NT2/D1 (cell line): ENCODE data around the gene HP.

Experiments used
- YY1 ChIP-seq: IDR thresholded peaks from 2 replicates; pipeline ENCODE4 v1.6.1; 2011; ENCODE audit not compliant: insufficient read length, insufficient read depth
- ZNF274 ChIP-seq: IDR thresholded peaks from 2 replicates; pipeline ENCODE4 v1.6.1; 2011; ENCODE audit warnings: mild to moderate bottlenecking, low read depth, low read length

DNA sequence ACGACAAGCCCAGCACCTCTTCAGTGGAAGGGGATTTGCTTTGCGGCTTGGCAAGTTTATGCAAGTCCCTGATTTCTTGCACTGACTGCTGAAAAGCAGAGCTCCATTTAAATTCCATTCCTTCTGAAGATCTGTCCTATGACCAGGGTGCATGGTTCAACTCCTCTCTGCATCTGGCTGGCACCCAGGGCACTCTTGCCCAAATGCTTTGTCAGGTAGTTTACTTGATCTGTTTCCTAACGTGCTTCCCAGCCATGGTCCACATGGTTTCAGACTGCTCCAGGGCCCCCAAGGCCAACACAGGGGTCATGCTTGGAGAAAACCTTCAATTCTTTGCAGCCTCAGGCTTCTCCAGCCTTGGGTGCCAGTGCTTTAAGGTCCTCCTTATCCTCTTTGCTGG lies 11.2 kb upstream of the HP start:
- TF ChIP-seq YY1 = no peak
- no peak for TF ChIP-seq ZNF274
